ENCODE data around the gene USP7.

- TF ChIP-seq, protein P1, sequence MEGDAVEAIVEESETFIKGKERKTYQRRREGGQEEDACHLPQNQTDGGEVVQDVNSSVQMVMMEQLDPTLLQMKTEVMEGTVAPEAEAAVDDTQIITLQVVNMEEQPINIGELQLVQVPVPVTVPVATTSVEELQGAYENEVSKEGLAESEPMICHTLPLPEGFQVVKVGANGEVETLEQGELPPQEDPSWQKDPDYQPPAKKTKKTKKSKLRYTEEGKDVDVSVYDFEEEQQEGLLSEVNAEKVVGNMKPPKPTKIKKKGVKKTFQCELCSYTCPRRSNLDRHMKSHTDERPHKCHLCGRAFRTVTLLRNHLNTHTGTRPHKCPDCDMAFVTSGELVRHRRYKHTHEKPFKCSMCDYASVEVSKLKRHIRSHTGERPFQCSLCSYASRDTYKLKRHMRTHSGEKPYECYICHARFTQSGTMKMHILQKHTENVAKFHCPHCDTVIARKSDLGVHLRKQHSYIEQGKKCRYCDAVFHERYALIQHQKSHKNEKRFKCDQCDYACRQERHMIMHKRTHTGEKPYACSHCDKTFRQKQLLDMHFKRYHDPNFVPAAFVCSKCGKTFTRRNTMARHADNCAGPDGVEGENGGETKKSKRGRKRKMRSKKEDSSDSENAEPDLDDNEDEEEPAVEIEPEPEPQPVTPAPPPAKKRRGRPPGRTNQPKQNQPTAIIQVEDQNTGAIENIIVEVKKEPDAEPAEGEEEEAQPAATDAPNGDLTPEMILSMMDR (IDR thresholded peaks at IDR 0.05): no peak
- no peak for TF ChIP-seq POLR2A (IDR thresholded peaks at IDR 0.05; ENCODE audit: low read depth)
Observed at GRCh38 chr16:8900343-8900742, 63.4 kb downstream of the USP7 start.

Measured in esophagus muscularis mucosa (tissue), 3 donors.